ENCODE data around the gene KCTD18.

KCTD18 gene

DNA sequence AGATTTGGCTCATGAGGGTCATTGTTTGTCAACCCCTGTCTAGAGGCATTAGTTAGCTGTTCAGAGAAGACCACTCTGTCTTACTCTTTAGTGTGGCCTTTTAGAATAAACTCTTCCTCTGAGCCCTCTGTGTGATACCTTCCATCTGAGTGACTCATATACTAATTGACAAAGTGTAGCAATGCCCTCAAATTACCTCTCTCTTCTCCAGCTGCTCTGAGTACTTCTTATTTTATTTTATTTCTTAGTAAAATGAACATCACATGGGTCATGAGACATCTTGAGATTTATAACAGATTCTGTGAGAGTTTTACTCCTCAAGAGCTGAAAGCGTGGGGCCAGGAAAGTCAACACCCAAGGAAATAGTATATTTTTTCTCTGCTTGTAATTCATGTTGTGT, 67.4 kb downstream of the KCTD18 start:
- Mint-ChIP-seq H3K4me1 (no peaks in the 10 kb centered on the region), H3K4me3 (no peak overlapping the region), H3K27me3 (ENCODE audit: low read depth, poor library complexity) (no peaks in the 10 kb centered on the region), H3K27ac (no peak overlapping the region), H3K9me3 (no peaks in the 10 kb centered on the region), H3K36me3 (ENCODE audit: low read depth) (peaks cover 29% of the 10 kb centered on the region)
- TF ChIP-seq, protein P1, sequence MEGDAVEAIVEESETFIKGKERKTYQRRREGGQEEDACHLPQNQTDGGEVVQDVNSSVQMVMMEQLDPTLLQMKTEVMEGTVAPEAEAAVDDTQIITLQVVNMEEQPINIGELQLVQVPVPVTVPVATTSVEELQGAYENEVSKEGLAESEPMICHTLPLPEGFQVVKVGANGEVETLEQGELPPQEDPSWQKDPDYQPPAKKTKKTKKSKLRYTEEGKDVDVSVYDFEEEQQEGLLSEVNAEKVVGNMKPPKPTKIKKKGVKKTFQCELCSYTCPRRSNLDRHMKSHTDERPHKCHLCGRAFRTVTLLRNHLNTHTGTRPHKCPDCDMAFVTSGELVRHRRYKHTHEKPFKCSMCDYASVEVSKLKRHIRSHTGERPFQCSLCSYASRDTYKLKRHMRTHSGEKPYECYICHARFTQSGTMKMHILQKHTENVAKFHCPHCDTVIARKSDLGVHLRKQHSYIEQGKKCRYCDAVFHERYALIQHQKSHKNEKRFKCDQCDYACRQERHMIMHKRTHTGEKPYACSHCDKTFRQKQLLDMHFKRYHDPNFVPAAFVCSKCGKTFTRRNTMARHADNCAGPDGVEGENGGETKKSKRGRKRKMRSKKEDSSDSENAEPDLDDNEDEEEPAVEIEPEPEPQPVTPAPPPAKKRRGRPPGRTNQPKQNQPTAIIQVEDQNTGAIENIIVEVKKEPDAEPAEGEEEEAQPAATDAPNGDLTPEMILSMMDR (IDR thresholded peaks at IDR 0.05): no peak
- DNase-seq: no peak

DNA sequence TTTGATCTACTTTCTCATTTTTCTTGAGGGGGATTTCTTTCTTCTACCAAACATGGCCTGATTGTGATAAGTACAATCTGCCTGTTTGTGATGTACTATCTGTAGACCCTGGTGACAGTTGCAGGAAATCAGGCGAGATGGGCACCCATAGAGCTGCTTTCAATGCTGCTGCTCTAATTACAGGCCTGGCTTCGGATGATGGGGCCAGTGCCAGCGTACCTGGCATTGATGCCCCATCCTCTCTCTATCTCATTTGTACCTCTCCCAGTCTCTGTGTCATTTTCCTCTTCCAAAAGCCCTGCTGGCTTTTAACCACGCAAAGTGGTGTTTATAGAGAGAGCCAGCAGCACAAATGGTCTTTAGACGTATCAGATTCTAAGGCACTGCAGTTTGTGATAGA, 69.9 kb downstream of the KCTD18 start:
- H3K27me3 Mint-ChIP-seq (ENCODE audit: low read depth, poor library complexity): no peaks in the 10 kb centered on the region
- H3K27ac Mint-ChIP-seq: no peak overlapping the region
- DNase-seq: no peak
- H3K4me1 Mint-ChIP-seq: no peaks in the 10 kb centered on the region
- TF ChIP-seq, protein P1 (IDR thresholded peaks at IDR 0.05): no peak
- peaks cover 7% of the 10 kb centered on the region for H3K9me3 Mint-ChIP-seq
- H3K4me3 Mint-ChIP-seq: no peak overlapping the region
- H3K36me3 Mint-ChIP-seq (ENCODE audit: low read depth): peaks cover 40% of the 10 kb centered on the region

All from nephron progenitor cell (in vitro differentiated cells).